H1 (cell line): ENCODE results near the gene COX5B. TPM values are rescaled to one million over a fixed set of nuclear protein-coding genes. Genes with fewer than 3 reads are reported as not detected.

Experiments used
- ASH2L ChIP-seq: fragments of 200-600, 300-600 bp; sonication (generic); IDR thresholded peaks from one replicate; pipeline ENCODE4 v1.7.1; 2017; ENCODE audit warnings: low read length
- BACH1 ChIP-seq: IDR thresholded peaks from 2 replicates; pipeline ENCODE4 v1.6.1; 2012; ENCODE audit warnings: low read length, improper control_type of control experiment
- BCL11A ChIP-seq, 2 experiments: IDR thresholded peaks; one replicate each; pipeline ENCODE4 v1.6.1; 2011; ENCODE audit warnings: low read depth in 2 of 2, low read length in 2 of 2, mild to moderate bottlenecking in 2 of 2
- EZH2 ChIP-seq: fragments of 200-600 bp; sonication (generic); IDR thresholded peaks from 2 replicates; pipeline ENCODE4 v1.7.1; 2012; ENCODE audit warnings: low read depth, mild to moderate bottlenecking, moderate library complexity, low read length, inconsistent platforms; ENCODE audit not compliant: severe bottlenecking
- SRF ChIP-seq: IDR thresholded peaks from 2 replicates; pipeline ENCODE4 v1.6.1; 2011; ENCODE audit warnings: mild to moderate bottlenecking, low read depth, low read length, moderate library complexity
- TCF12 ChIP-seq: IDR thresholded peaks from 2 replicates; pipeline ENCODE4 v1.6.1; 2011; ENCODE audit warnings: low read depth, mild to moderate bottlenecking, low read length
- polyA plus RNA-seq, 7 experiments: library from polyadenylated mRNA; depleted of rRNA in 3 of 7; stranded (reverse) in 5 of 7; unstranded in 2 of 7; fragments of >200 nt in 5 of 7; fragments of 200-250 nt in 2 of 7; gene quantifications; 1 replicate in 5 of 7; 2 replicates in 1 of 7; 4 replicates in 1 of 7; pipeline versions ENCODE4 v1.2.1 to v1.2.3, GENCODE V29; 2011 to 2013; ENCODE audit warnings: missing spikeins in 2 of 7, mixed read lengths in 2 of 7
- total RNA-seq: library from RNA; stranded (reverse); fragmentation: NEBNext Ultra II Directional; extraction: Animal tissue kit (Norgen Biotek cat#: 25700); gene quantifications from 2 replicates; pipeline ENCODE4 v1.2.1, GENCODE V29; 2021

The COX5B gene
- total and polyA plus RNA-seq, 2 of the 8 experiments (the other 6 are each of a cell fraction or from before 2014, with no cell fraction given) = 233 to 468 TPM

DNA sequence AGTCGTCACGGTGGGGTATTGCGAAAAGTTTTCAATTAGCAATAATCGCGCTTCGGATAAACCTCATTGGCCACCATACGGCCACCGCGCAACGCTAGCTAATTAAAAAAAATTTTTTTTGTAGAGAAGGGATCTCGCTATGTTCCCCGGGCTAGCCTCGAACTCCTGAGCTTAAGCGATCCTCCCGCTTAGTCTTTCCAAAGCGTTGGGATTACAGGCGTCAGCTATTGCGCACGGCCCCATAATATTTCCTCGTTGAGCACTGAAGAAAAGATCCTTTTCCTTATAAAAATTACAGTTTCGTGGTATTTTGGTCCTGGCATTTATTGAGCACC lies 18.7 kb downstream of the COX5B start (continued):
- no peak for TF ChIP-seq BACH1
- no peak for TF ChIP-seq BCL11A (IDR thresholded peaks at IDR 0.05; ENCODE audit: low read depth in 2 of 2, low read length in 2 of 2)
- TF ChIP-seq ASH2L = no peak
- no peak for TF ChIP-seq SRF
- no peak for TF ChIP-seq EZH2
- no peak for TF ChIP-seq TCF12
